H1 (cell line): ENCODE measurements around the gene SLC2A1.

Source experiments
- RAD21 ChIP-seq, 2 experiments: IDR thresholded peaks in 1 of 2; conservative IDR thresholded peaks in 1 of 2; 2 replicates each; pipeline ENCODE4 v1.6.1; 2011; ENCODE audit warnings: low read depth in 2 of 2, low read length in 2 of 2, improper control_type of control experiment in 1 of 2, inconsistent platforms in 1 of 2, mild to moderate bottlenecking in 1 of 2, moderate library complexity in 1 of 2
- SUZ12 ChIP-seq: fragments of 200-600 bp; sonication (generic); IDR thresholded peaks from 2 replicates; pipeline ENCODE4 v1.6.1; 2012; ENCODE audit warnings: mild to moderate bottlenecking, inconsistent platforms, low read length, moderate library complexity, mixed read lengths
- TAF1 ChIP-seq: IDR thresholded peaks from 2 replicates; pipeline ENCODE4 v1.6.1; 2011; ENCODE audit warnings: mild to moderate bottlenecking, low read depth, low read length
- TF ChIP-seq, protein P1 (sequence below), 3 experiments: IDR thresholded peaks; 1 replicate in 2 of 3; 2 replicates in 1 of 3; pipeline versions ENCODE4 v1.5.1 to v1.6.1; 2011; ENCODE audit warnings: low read length in 3 of 3, mild to moderate bottlenecking in 3 of 3, inconsistent platforms in 2 of 3, low read depth in 1 of 3, moderate library complexity in 1 of 3; ENCODE audit not compliant: insufficient read depth in 1 of 3; ENCODE audit errors: control extremely low read depth in 1 of 3

DNA sequence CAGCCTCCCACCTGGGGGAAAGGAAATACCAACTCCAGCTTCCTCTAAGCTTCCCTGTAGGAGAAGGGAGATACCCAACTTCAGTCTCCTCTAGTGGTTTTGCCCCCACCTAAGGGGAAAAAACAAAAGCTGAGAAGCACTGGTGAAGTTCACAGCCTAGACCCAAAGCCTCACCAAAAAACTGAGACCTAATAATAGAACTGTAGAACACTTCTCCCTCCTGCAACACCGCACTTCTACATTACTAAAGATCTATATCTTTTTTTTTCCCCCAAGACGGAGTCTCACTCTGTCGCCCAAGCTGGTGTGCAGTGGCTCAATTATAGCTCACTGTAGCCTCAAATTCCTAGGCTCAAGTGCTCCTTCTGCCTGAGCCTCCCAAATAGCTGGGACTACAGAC is 43.2 kb downstream of the SLC2A1 start:
- TF ChIP-seq, protein P1, sequence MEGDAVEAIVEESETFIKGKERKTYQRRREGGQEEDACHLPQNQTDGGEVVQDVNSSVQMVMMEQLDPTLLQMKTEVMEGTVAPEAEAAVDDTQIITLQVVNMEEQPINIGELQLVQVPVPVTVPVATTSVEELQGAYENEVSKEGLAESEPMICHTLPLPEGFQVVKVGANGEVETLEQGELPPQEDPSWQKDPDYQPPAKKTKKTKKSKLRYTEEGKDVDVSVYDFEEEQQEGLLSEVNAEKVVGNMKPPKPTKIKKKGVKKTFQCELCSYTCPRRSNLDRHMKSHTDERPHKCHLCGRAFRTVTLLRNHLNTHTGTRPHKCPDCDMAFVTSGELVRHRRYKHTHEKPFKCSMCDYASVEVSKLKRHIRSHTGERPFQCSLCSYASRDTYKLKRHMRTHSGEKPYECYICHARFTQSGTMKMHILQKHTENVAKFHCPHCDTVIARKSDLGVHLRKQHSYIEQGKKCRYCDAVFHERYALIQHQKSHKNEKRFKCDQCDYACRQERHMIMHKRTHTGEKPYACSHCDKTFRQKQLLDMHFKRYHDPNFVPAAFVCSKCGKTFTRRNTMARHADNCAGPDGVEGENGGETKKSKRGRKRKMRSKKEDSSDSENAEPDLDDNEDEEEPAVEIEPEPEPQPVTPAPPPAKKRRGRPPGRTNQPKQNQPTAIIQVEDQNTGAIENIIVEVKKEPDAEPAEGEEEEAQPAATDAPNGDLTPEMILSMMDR (IDR thresholded peaks at IDR 0.05; ENCODE audit: control extremely low read depth in 1 of 3, insufficient read depth in 1 of 3, low read depth in 1 of 3, low read length in 3 of 3) = no peak
- TF ChIP-seq TAF1 = no peak
- no peak for TF ChIP-seq RAD21 (IDR thresholded peaks at IDR 0.05 in 1 of 2, conservative IDR thresholded peaks at IDR 0.05 in 1 of 2; ENCODE audit: low read depth in 2 of 2, low read length in 2 of 2)
- TF ChIP-seq SUZ12 = no peak
